HG02973 (cell line): ENCODE measurements around the gene TRPM4.
"Not testable (repeated sequence)": the region's sequence is repeated elsewhere in the genome, so short reads cannot be mapped to it uniquely, and the experiment has no call there.

Experiments used
- ATAC-seq: cut with Tn5 transposase; IDR thresholded peaks from one replicate; pipeline ENCODE4 v1.9.1; 2021; ENCODE audit warnings: moderate library complexity; ENCODE audit not compliant: unreplicated experiment

Gene TRPM4

GRCh38 chr19:49150106-49150943 is 7.3 kb upstream of the TRPM4 start:
- no peak for ATAC-seq

DNA sequence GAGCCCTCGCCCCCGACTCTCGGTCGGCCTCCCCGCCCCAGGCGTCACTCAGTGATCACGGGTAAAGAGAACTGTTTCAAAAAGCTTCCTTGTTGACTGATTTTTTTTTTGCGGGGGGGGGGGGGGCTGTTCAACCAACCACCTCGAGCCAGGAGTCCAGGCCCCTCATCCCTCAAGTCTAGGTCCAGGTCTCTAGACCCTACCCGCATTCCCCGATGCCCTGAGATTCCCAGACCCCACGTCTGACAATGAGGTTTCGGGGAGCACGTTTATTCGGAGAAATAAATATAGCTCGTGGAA is 6.7 kb upstream of the TRPM4 start:
- ATAC-seq, result no peak

DNA sequence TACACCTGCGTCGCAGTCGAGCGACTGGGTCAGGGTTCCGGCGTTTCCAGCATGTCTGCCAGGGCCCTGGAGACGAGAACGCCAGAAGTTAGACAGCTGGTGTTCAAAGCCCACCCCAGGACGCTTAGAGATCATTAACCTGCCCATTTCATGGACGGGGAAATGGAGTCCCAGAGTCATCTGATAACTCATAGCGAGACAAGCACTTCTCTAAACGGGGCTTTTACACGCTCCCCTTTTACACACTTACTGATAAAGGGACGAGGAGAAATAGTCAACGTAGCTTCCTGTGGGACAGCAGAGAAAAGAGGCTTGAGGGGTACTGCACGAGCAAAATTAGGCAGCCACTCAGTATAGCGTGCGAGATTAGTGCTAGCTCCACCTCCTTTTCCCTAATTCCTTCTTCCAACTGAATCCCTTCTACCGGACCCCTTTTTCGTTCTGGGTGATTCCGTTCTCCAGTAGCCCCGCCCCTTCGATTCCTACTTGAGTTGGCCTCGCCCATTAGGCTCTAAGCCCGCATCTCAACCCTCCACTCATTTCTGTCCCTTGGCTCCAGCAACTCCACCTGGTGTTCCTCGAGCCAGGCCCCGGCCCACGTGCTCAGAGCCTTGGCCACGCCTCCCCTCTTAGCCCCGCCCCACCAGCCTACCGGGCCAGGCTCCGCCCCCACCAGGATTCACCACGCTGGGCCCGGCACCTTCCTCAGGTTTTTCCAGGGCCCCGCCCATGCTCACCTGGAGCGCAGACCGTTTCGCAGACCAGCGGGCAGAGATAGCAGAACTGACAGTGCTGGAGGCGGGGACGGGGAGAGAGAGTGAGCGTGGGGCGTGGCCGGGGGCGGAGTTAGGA is 6.1 kb upstream of the TRPM4 start:
- no peak for ATAC-seq

GRCh38 chr19:49152119-49152550 is 5.5 kb upstream of the TRPM4 start:
- ATAC-seq, result no peak

DNA sequence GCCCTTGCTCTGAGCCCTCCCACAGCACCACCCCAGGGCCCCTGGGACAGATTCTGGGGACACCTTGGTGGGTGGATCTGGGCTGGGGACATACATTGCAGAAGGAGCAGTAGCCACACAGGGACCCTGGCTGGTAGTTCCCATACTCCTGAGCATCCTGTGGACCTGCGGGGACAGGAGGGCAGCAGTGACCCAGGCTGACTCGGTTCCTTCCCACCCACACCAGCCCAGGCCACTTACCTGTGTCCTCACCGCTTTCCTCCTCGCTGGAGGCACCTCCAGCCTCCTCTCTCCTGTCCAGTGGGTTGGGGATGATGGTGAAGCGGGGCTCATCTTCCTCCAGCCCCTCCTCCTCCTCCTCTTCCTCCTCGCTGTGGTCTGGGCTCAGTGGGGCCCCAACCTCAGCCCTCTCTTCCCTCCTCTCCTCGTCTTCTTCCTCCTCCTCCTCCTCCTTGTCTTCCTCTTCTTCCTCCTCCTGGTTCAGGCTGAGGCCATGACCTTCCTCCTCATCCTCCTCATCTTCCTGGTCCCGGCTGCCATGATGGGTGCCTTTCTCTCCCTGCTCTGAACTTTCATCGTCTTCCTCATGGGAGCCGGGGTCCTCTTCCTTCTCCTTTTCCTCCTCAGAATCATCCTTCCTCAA is 4.3 kb upstream of the TRPM4 start:
- ATAC-seq, result no peak

- ATAC-seq, result no peak
Measured at GRCh38 chr19:49154279-49154678, 3.3 kb upstream of the TRPM4 start.

DNA sequence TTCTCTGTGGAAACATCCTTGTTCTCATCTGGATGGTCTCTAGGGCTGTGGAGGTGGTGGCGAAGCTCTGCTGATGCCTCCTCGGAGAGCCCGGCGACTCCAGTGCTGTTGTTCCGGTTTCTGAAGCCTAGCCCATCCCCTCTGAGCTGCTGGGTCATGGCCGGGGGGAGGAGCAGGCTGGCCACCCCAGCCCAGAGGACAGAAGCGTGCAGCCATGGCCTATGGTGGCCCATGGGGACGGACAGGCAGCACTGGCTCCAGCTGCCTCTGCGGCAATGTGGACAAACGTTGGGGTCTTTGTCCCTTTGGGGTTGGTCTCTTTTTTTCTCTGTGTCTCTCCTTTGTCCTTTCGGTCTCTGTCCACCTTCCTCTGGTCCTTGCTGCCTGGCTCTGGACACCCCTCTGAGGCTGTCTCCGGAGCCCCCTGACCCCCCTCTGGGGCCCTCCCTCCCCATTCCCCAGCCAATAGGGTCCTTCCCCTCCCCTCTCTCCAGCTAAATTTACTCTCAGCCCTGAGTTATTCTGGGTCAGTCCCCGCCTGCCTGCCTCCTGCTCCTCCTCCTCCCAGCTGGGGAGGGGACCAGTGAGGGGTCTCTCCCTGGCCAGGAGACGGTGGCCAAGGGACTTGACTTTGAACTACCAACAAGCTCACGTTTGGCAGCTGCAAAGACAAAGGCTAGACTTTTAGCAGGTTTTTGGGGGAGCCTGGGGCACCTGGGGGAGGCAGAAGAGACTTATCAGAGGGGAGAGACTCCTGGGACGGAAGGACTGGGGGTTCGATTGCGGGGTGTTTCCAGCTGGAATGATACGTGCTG is 2.4 kb upstream of the TRPM4 start, which contains the start of gene HRC:
TSS of gene HRC (minus strand) at position 392 of the 815 bp plus-strand sequence. CDS start at position 233, 159 bp downstream.
- no peak for ATAC-seq

DNA sequence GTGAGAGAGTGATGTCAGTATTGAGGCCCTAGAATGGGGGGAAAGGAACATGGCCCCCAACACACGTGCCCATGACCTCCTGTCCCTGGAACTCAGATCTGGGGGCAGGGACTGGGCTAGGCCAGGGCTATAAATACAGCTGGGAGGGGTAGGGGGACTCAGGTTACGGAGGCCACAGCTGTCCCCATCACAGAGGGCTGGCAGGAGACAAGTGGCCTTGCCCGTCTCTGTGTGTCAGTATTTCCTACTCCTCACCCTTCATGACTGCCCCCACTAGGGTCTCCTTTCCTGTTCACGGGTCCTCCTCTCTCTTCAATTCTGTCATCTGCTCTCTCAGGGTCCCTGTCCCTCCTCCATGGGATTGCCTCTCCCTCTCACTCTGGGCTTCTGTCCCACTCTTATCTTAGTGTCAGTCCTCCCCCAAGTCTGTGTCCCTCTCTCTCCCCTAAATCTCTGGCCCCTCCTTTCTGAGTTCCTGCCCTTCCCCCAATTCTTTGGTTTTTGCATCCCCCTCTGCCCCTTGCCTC is 1.7 kb upstream of the TRPM4 start:
- no peak for ATAC-seq

DNA sequence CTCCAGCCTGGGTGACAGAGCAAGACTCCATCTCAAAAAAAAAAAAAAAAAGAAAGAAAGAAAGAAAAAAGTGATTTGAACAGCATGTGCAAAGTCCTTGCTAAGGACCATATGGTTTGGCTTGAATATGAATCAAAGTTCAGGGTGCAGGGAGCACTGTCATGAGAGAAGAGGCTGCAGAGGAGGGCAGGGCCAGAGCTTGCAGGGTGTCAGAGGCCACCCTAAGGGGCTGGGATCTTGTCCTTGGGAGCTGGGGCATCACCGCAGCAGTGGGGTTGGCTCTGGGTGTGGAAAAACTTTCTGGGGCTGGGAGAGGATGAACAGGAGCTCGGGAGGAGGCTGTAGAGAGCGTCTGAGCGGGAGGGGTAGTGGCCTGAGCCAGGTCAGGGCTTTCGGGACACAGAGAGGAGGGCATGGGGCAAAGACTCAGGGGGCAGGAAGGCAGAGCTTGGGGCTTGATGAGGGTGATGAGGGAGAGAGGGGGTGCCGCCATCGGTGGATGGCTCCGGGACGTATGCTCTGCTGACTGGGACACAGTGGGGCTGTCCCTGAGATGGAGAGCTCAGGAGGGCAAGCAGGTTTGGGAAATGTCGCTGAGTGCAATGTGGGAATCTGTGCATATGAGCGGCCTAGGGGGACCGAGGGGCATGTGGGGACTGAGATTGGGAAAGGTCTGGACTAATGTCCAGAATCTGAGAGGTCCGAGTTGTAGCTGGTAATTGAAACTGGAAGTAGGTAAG is 3.0 kb downstream of the TRPM4 start:
- no peak for ATAC-seq

GRCh38 chr19:49161987-49162386 is 4.4 kb downstream of the TRPM4 start:
- ATAC-seq, result no peak

- ATAC-seq, result no peak
Measured at GRCh38 chr19:49165111-49165750, 7.6 kb downstream of the TRPM4 start.

GRCh38 chr19:49165865-49166301 is 8.3 kb downstream of the TRPM4 start:
- ATAC-seq, result no peak

- no peak for ATAC-seq
Measured at GRCh38 chr19:49167857-49168409, 10.3 kb downstream of the TRPM4 start.

DNA sequence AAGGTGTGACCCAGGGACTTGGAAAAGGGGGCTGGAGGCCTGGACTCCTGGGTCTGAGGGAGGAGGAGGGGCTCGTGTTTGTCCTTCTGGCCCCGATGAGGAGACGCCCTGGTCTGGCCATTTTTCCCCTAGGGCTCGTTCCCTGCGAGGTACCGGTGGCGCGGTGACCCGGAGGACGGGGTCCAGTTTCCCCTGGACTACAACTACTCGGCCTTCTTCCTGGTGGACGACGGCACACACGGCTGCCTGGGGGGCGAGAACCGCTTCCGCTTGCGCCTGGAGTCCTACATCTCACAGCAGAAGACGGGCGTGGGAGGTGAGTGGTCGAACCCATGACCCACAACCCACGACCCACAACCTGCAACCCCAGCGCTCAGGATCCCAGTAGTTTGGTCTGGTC is 10.8 kb downstream of the TRPM4 start:
- no peak for ATAC-seq

GRCh38 chr19:49173198-49173597 is 15.6 kb downstream of the TRPM4 start:
- no peak for ATAC-seq

- no peak for ATAC-seq
Measured at GRCh38 chr19:49180659-49181058, 23.1 kb downstream of the TRPM4 start.

DNA sequence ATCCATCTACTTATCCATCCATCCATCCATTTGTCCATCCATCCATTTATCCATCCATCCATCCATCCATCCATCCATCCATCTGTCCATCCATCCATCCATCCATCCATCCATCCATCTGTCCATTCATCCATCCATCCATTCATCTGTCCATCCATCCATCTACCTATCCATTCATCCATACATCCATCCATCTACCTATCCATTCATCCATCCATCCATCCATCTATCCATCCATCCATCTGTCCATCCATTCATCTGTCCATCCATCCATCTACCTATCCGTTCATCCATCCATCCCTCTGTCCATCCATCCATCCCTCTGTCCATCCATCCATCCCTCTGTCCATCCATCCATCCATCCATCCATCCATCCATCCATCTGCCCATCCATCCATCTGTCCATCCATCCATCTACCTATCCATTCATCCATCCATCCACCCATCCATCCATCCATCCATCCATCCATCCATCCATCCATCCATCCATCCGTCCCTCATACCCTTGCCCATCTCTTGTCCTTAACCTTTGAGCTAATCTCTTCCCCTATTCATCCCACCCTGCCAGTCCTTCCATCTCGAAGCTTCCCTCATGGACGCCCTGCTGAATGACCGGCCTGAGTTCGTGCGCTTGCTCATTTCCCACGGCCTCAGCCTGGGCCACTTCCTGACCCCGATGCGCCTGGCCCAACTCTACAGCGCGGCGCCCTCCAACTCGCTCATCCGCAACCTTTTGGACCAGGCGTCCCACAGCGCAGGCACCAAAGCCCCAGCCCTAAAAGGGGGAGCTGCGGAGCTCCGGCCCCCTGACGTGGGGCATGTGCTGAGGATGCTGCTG is 24.6 kb downstream of the TRPM4 start:
- ATAC-seq, result not testable (repeated sequence)

DNA sequence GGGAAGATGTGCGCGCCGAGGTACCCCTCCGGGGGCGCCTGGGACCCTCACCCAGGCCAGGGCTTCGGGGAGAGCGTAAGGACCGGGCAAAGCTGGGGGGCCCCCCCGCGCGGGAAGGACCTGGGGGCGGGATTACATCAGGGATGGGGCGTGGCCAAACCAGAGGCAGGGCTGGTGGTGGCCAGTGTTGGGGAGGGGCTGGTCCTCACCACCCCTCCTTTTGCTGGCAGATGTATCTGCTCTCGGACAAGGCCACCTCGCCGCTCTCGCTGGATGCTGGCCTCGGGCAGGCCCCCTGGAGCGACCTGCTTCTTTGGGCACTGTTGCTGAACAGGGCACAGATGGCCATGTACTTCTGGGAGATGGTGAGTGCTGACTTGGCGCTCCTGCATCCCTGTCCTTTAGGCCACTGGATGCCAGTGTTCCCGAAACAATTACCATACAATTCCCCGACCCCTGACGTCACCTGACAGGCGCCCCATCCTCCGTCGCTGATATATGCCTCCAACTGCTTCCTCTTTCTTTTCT is 25.3 kb downstream of the TRPM4 start:
- no peak for ATAC-seq
